LHCN-M2 (cell line): Measurements from ENCODE around the gene DNAJC21. TPM values are rescaled to one million over a fixed set of nuclear protein-coding genes. Genes with fewer than 3 reads are reported as not detected.

Experiments
- DNase-seq: peaks from one replicate; pipeline ENCODE4 v3.0.0-alpha.2; 2012; ENCODE audit warnings: low read depth
- polyA plus RNA-seq: library from polyadenylated mRNA; unstranded; fragments of >200 nt; gene quantifications from one replicate; pipeline ENCODE4 v1.2.1, GENCODE V29; 2012; ENCODE audit warnings: missing spikeins
- total RNA-seq: library from RNA; depleted of rRNA; stranded (reverse); fragments of >200 nt; gene quantifications from 2 replicates; pipeline ENCODE4 v1.2.3, GENCODE V29; 2014; rRNA removed

The DNAJC21 gene
- 18.9 and 23.6 TPM in 2 replicates for total RNA-seq
- polyA plus RNA-seq: 16.0 TPM

- peak; percentile 94 for DNase-seq
Observed at GRCh38 chr5:34929134-34929719, at the start of gene DNAJC21. TSS of gene DNAJC21 (plus strand) at chr5:34929559. CDS start at chr5:34929820, 261 bp downstream.

- no peak for DNase-seq
Observed at GRCh38 chr5:34881246-34881645, 48.1 kb upstream of the DNAJC21 start.

- no peak for DNase-seq
Observed at GRCh38 chr5:34886392-34887119, 42.8 kb upstream of the DNAJC21 start.

- no peak for DNase-seq
Observed at GRCh38 chr5:34889394-34889793, 40.0 kb upstream of the DNAJC21 start.

GRCh38 chr5:34891981-34892380 lies 37.4 kb upstream of the DNAJC21 start:
- no peak for DNase-seq

GRCh38 chr5:34892414-34892813 lies 36.9 kb upstream of the DNAJC21 start:
- no peak for DNase-seq

- DNase-seq: no peak
Observed at GRCh38 chr5:34894716-34895115, 34.6 kb upstream of the DNAJC21 start.

GRCh38 chr5:34895641-34896419 lies 33.5 kb upstream of the DNAJC21 start:
- DNase-seq: no peak

- DNase-seq: no peak
Observed at GRCh38 chr5:34897646-34898045, 31.7 kb upstream of the DNAJC21 start.

- DNase-seq: peak; percentile 48
Observed at GRCh38 chr5:34898258-34898895, 31.0 kb upstream of the DNAJC21 start.

GRCh38 chr5:34899066-34899465 lies 30.3 kb upstream of the DNAJC21 start:
- no peak for DNase-seq

GRCh38 chr5:34900652-34901051 lies 28.7 kb upstream of the DNAJC21 start:
- no peak for DNase-seq

- DNase-seq: no peak
Observed at GRCh38 chr5:34903260-34903659, 26.1 kb upstream of the DNAJC21 start.

- DNase-seq: peak; percentile 11
Observed at GRCh38 chr5:34905564-34905963, 23.8 kb upstream of the DNAJC21 start.

- DNase-seq: no peak
Observed at GRCh38 chr5:34913072-34913471, 16.3 kb upstream of the DNAJC21 start.

- DNase-seq: peak; percentile 25
Observed at GRCh38 chr5:34914671-34915138, 14.7 kb upstream of the DNAJC21 start.

- DNase-seq: peak; percentile 96
Observed at GRCh38 chr5:34915139-34915855, 14.1 kb upstream of the DNAJC21 start, which contains the start of the genes BRIX1 and RAD1. TSS of gene BRIX1 (plus strand) at chr5:34915711. CDS start at chr5:34915739, 28 bp downstream. TSS of gene RAD1 (minus strand) at chr5:34915504. CDS start at chr5:34914892, 612 bp downstream.

GRCh38 chr5:34915856-34916192 lies 13.5 kb upstream of the DNAJC21 start:
- no peak for DNase-seq

- DNase-seq: no peak
Observed at GRCh38 chr5:34916518-34916917, 12.8 kb upstream of the DNAJC21 start.

- DNase-seq: no peak
Observed at GRCh38 chr5:34918025-34918424, 11.3 kb upstream of the DNAJC21 start.

- no peak for DNase-seq
Observed at GRCh38 chr5:34919077-34919476, 10.3 kb upstream of the DNAJC21 start.
